H9 (cell line): ENCODE data around the gene RAB1B. TPM values are rescaled to one million over a fixed set of nuclear protein-coding genes. Genes with fewer than 3 reads are reported as not detected.
A peak's percentile ranks its signal among the peaks of the same experiment; 100 is the strongest.

Source experiments
- DNase-seq: peaks from one replicate; pipeline ENCODE4 v3.0.0-alpha.2; 2017
- H2AFZ ChIP-seq: one replicate; pipeline ENCODE4 v1.6.1; 2013; ENCODE audit warnings: mild to moderate bottlenecking, low read length, control low read depth, moderate library complexity
- H2AK5ac ChIP-seq: 2 replicates; pipeline ENCODE4 v1.6.1; 2013; ENCODE audit warnings: low read length, control low read depth, mixed read lengths; ENCODE audit not compliant: insufficient read length
- H2BK120ac ChIP-seq: one replicate; pipeline ENCODE4 v1.6.1; 2013; ENCODE audit warnings: low read depth, mild to moderate bottlenecking, low read length, control low read depth, inconsistent platforms; ENCODE audit not compliant: poor library complexity, severe bottlenecking
- H2BK12ac ChIP-seq: 2 replicates; pipeline ENCODE4 v1.6.1; 2013; ENCODE audit warnings: low read length, control low read depth, mixed read lengths, low read depth; ENCODE audit not compliant: insufficient read length
- H2BK15ac ChIP-seq: 2 replicates; pipeline ENCODE4 v1.6.1; 2013; ENCODE audit warnings: low read depth, low read length, control low read depth
- H2BK20ac ChIP-seq: one replicate; pipeline ENCODE4 v1.6.1; 2013; ENCODE audit warnings: low read depth, mild to moderate bottlenecking, low read length, control low read depth, inconsistent platforms; ENCODE audit not compliant: poor library complexity, severe bottlenecking
- H2BK5ac ChIP-seq: 2 replicates; pipeline ENCODE4 v1.6.1; 2013; ENCODE audit warnings: low read length, control low read depth, mixed read lengths; ENCODE audit not compliant: insufficient read length
- H3K14ac ChIP-seq: 2 replicates; pipeline ENCODE4 v1.6.1; 2013; ENCODE audit warnings: low read length, control low read depth; ENCODE audit not compliant: insufficient read depth
- H3K18ac ChIP-seq: 2 replicates; pipeline ENCODE4 v1.6.1; 2013; ENCODE audit warnings: low read depth, mild to moderate bottlenecking, mixed read lengths, low read length, control low read depth; ENCODE audit not compliant: insufficient read length
- H3K23ac ChIP-seq: 2 replicates; pipeline ENCODE4 v1.6.1; 2013; ENCODE audit warnings: low read length, control low read depth, mixed read lengths, low read depth; ENCODE audit not compliant: insufficient read length
- H3K23me2 ChIP-seq: 2 replicates; pipeline ENCODE4 v1.6.1; 2013; ENCODE audit warnings: low read depth, mild to moderate bottlenecking, mixed read lengths, low read length, control low read depth; ENCODE audit not compliant: insufficient read length, poor library complexity, severe bottlenecking
- H3K27ac ChIP-seq: 2 replicates; pipeline ENCODE4 v1.5.1; 2013; ENCODE audit warnings: low read length, control low read depth, mixed read lengths, low read depth; ENCODE audit not compliant: insufficient read length
- H3K27me3 ChIP-seq: 2 replicates; pipeline ENCODE4 v1.6.1; 2013; ENCODE audit warnings: low read length, control low read depth, inconsistent platforms; ENCODE audit not compliant: insufficient read depth
- H3K4ac ChIP-seq: 2 replicates; pipeline ENCODE4 v1.6.1; 2013; ENCODE audit warnings: low read depth, mild to moderate bottlenecking, control low read depth, inconsistent platforms, low read length, moderate library complexity
- H3K4me1 ChIP-seq: 2 replicates; pipeline ENCODE4 v1.6.1; 2013; ENCODE audit warnings: low read length, control low read depth, inconsistent platforms; ENCODE audit not compliant: insufficient read depth
- H3K4me2 ChIP-seq: 2 replicates; pipeline ENCODE4 v1.6.1; 2013; ENCODE audit warnings: low read length, control low read depth, mixed read lengths; ENCODE audit not compliant: insufficient read length, insufficient read depth
- H3K56ac ChIP-seq: 2 replicates; pipeline ENCODE4 v1.6.1; 2013; ENCODE audit warnings: low read depth, mild to moderate bottlenecking, mixed read lengths, low read length, control low read depth; ENCODE audit not compliant: insufficient read length
- H3K79me1 ChIP-seq: 2 replicates; pipeline ENCODE4 v1.6.1; 2013; ENCODE audit warnings: low read depth, mild to moderate bottlenecking, moderate library complexity, low read length, control low read depth, inconsistent platforms; ENCODE audit not compliant: insufficient read depth, poor library complexity, severe bottlenecking
- H3K79me2 ChIP-seq: 2 replicates; pipeline ENCODE4 v1.6.1; 2013; ENCODE audit warnings: low read length, control low read depth, inconsistent platforms; ENCODE audit not compliant: insufficient read depth
- H3K9ac ChIP-seq: 2 replicates; pipeline ENCODE4 v1.6.1; 2013; ENCODE audit warnings: low read length, control low read depth, mixed read lengths; ENCODE audit not compliant: insufficient read length; ENCODE audit errors: extremely low read depth
- H3K9me3 ChIP-seq: one replicate; pipeline ENCODE4 v1.6.1; 2013; ENCODE audit warnings: low read depth, low read length, inconsistent platforms; ENCODE audit not compliant: control insufficient read depth
- H3T11ph ChIP-seq: one replicate; pipeline ENCODE4 v1.6.1; 2013; ENCODE audit warnings: mild to moderate bottlenecking, low read length, control low read depth, inconsistent platforms
- H4K20me1 ChIP-seq: one replicate; pipeline ENCODE4 v1.6.1; 2013; ENCODE audit not compliant: control insufficient read depth, insufficient read length, insufficient read depth
- H4K5ac ChIP-seq: 2 replicates; pipeline ENCODE4 v1.6.1; 2013; ENCODE audit warnings: low read depth, mild to moderate bottlenecking, mixed read lengths, low read length, control low read depth; ENCODE audit not compliant: insufficient read length
- H4K8ac ChIP-seq: replicated peaks from 2 replicates; pipeline ENCODE4 v1.6.1; 2013; ENCODE audit warnings: low read length, control low read depth, mixed read lengths, low read depth; ENCODE audit not compliant: insufficient read length
- H4K91ac ChIP-seq: 2 replicates; pipeline ENCODE4 v1.6.1; 2013; ENCODE audit warnings: low read depth, mild to moderate bottlenecking, moderate library complexity, mixed read lengths, low read length, control low read depth; ENCODE audit not compliant: insufficient read length
- H3K27ac Mint-ChIP-seq, 3 experiments: 2 replicates in 2 of 3; 3 replicates in 1 of 3; pipeline ENCODE4 v1.8.0; 2020 to 2021; ENCODE audit warnings: mixed read lengths in 3 of 3, mild to moderate bottlenecking in 1 of 3, moderate library complexity in 1 of 3
- H3K27me3 Mint-ChIP-seq: 2 replicates; pipeline ENCODE4 v1.8.0; 2021; ENCODE audit warnings: low read depth, mild to moderate bottlenecking, moderate library complexity, mixed read lengths
- H3K36me3 Mint-ChIP-seq, 3 experiments: 2 replicates in 2 of 3; 3 replicates in 1 of 3; pipeline ENCODE4 v1.8.0; 2020 to 2021; ENCODE audit warnings: low read depth in 3 of 3, mixed read lengths in 3 of 3; ENCODE audit not compliant: insufficient read depth in 1 of 3
- H3K4me1 Mint-ChIP-seq, 2 experiments: 2 replicates each; pipeline ENCODE4 v1.8.0; 2020; ENCODE audit warnings: mixed read lengths in 2 of 2
- H3K4me3 Mint-ChIP-seq, 2 experiments: 2 replicates in 1 of 2; 3 replicates in 1 of 2; pipeline ENCODE4 v1.8.0; 2020 to 2021; ENCODE audit warnings: mild to moderate bottlenecking in 2 of 2, mixed read lengths in 2 of 2, moderate library complexity in 1 of 2
- H3K9me3 Mint-ChIP-seq, 2 experiments: 2 replicates in 1 of 2; 3 replicates in 1 of 2; pipeline ENCODE4 v1.8.0; 2020; ENCODE audit warnings: mild to moderate bottlenecking in 2 of 2, mixed read lengths in 2 of 2, moderate library complexity in 1 of 2
- CTCF ChIP-seq: fragments of 200-600 bp; sonication (generic); conservative IDR thresholded peaks from 3 replicates; pipeline ENCODE4 v1.8.0; 2021; ENCODE audit warnings: antibody characterized with exemption, mild to moderate bottlenecking
- WGBS: extraction: QIAGEN DNeasy Blood & Tissue Kit; methylation state at CpG from one replicate; pipeline ENCODE4 v1.1.7; 2013; ENCODE audit warnings: missing lambda C conversion rate, low lambda C conversion rate, mixed read lengths; ENCODE audit not compliant: insufficient read length; ENCODE audit errors: extremely low coverage; 5-methylcytosine and 5-hydroxymethylcytosine counted together
- total RNA-seq: library from RNA; stranded (reverse); gene quantifications from 2 replicates; pipeline ENCODE4 v1.2.1, GENCODE V29; 2021

Gene RAB1B
- total RNA-seq, 1 experiment from 2014 or later, result 118 TPM

GRCh38 chr11:66287211-66287888 is 18.9 kb downstream of the RAB1B start:
- Histone ChIP-seq H3T11ph (no peak overlapping the region), H4K5ac (no peak overlapping the region), H3K4me2 (no peak overlapping the region), H2BK120ac (no peak overlapping the region), H3K27me3 (peaks cover 8% of the 10 kb centered on the region; the same call in 1 of the 2 replicates), H3K27ac (no peak overlapping the region), H3K79me2 (peaks cover 1% of the 10 kb centered on the region; the same call in 1 of the 2 replicates), H2BK12ac (no peak overlapping the region), H3K14ac (no peak overlapping the region), H3K23me2 (peaks cover 13% of the 10 kb centered on the region), H3K9me3 (no peaks in the 10 kb centered on the region), H3K56ac (no peak overlapping the region), H3K9ac (no peak overlapping the region), H3K4me1 (peaks cover 6% of the 10 kb centered on the region), H4K91ac (no peak overlapping the region), H3K23ac (no peak overlapping the region), H2AFZ (no peak overlapping the region), H2BK5ac (no peak overlapping the region), H3K4ac (no peak overlapping the region), H4K8ac (no peak overlapping the region), H4K20me1 (no peaks in the 10 kb centered on the region), H2AK5ac (no peak overlapping the region), H2BK15ac (no peak overlapping the region), H2BK20ac (no peak overlapping the region), H3K79me1 (no peaks in the 10 kb centered on the region), H3K18ac (no peak overlapping the region)
- peaks cover 18 to 25% of the 10 kb centered on the region in 2 experiments for H3K4me1 Mint-ChIP-seq
- WGBS, result no CpG with 5 or more reads among the region's 10 CpGs
- peak overlapping the region; percentile 72 to 86 for H3K4me3 Mint-ChIP-seq
- peaks cover 0 to 9% (median 6%) of the 10 kb centered on the region in 3 experiments; a peak in 5 of 7 replicates for H3K36me3 Mint-ChIP-seq
- H3K27ac Mint-ChIP-seq, result no peak overlapping the region
- no peak for DNase-seq
- H3K27me3 Mint-ChIP-seq, result peaks cover 23% of the 10 kb centered on the region
- no peaks in the 10 kb centered on the region; a peak in 1 of 5 replicates for H3K9me3 Mint-ChIP-seq
- TF ChIP-seq CTCF, result no peak
